Panc1 (cell line): ENCODE results near the gene FRMD5.

Experiments used
- POLR2AphosphoS5 ChIP-seq: IDR thresholded peaks from 2 replicates; pipeline ENCODE4 v1.6.1; 2012; ENCODE audit warnings: mild to moderate bottlenecking, low read depth, low read length, moderate library complexity
- SIN3A ChIP-seq: IDR thresholded peaks from 2 replicates; pipeline ENCODE4 v1.6.1; 2012; ENCODE audit warnings: low read depth, mild to moderate bottlenecking, low read length, moderate library complexity, borderline replicate concordance; ENCODE audit not compliant: insufficient read depth
- TF ChIP-seq, protein P1 (sequence below): fragments of 450-650 bp; IDR thresholded peaks from 2 replicates; pipeline ENCODE4 v1.5.1; 2017; ENCODE audit warnings: mild to moderate bottlenecking

DNA sequence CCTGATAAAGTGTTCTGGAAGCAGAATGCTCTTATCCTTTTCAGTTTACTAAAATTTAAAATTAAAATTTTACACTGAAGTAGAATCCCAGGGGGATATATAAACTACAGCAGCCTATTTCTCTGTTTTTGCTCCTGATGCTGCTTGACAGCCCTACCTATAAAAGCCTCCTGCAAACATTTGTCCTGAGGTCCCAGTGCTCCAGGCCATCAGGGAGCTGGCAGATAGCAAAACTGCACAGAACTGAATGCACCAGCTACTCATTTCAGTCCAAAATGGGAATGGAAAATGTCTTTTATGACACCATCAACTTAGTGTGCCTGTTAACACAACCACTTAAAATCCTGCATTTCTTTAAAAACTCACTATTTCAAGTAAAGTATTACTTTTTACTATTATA is 50.1 kb downstream of the FRMD5 start:
- TF ChIP-seq, protein P1, sequence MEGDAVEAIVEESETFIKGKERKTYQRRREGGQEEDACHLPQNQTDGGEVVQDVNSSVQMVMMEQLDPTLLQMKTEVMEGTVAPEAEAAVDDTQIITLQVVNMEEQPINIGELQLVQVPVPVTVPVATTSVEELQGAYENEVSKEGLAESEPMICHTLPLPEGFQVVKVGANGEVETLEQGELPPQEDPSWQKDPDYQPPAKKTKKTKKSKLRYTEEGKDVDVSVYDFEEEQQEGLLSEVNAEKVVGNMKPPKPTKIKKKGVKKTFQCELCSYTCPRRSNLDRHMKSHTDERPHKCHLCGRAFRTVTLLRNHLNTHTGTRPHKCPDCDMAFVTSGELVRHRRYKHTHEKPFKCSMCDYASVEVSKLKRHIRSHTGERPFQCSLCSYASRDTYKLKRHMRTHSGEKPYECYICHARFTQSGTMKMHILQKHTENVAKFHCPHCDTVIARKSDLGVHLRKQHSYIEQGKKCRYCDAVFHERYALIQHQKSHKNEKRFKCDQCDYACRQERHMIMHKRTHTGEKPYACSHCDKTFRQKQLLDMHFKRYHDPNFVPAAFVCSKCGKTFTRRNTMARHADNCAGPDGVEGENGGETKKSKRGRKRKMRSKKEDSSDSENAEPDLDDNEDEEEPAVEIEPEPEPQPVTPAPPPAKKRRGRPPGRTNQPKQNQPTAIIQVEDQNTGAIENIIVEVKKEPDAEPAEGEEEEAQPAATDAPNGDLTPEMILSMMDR = no peak
- TF ChIP-seq POLR2AphosphoS5 (no peak), SIN3A (no peak)
